Mesothelial cell of epicardium (in vitro differentiated cells): ENCODE measurements around the gene TCOF1. TPM values are rescaled to one million over a fixed set of nuclear protein-coding genes. Genes with fewer than 3 reads are reported as not detected.

Source experiments
- DNase-seq, 2 experiments: peaks; one replicate each; pipeline ENCODE4 v3.0.0; 2021; ENCODE audit warnings: low spot score in 2 of 2; ENCODE audit not compliant: unreplicated experiment in 2 of 2
- H3K27ac Mint-ChIP-seq: 2 replicates; pipeline ENCODE4 v1.8.0; 2021; ENCODE audit warnings: mixed read lengths
- H3K27me3 Mint-ChIP-seq: 2 replicates; pipeline ENCODE4 v1.8.0; 2021; ENCODE audit warnings: low read depth, mixed read lengths
- H3K36me3 Mint-ChIP-seq: 2 replicates; pipeline ENCODE4 v1.8.0; 2021; ENCODE audit warnings: mixed read lengths
- H3K4me1 Mint-ChIP-seq: 2 replicates; pipeline ENCODE4 v1.8.0; 2021; ENCODE audit warnings: mixed read lengths
- H3K4me3 Mint-ChIP-seq: 2 replicates; pipeline ENCODE4 v1.8.0; 2021; ENCODE audit warnings: mild to moderate bottlenecking, moderate library complexity, mixed read lengths
- H3K9me3 Mint-ChIP-seq: 2 replicates; pipeline ENCODE4 v1.8.0; 2021; ENCODE audit warnings: mixed read lengths
- total RNA-seq: library from RNA; stranded (reverse); gene quantifications from 3 replicates; pipeline ENCODE4 v1.2.1, GENCODE V29; 2021
- TF ChIP-seq, protein P1 (sequence below): fragments of 200-600 bp; sonication (generic); IDR thresholded peaks from one replicate; pipeline ENCODE4 v1.5.0; 2021; ENCODE audit warnings: antibody characterized with exemption; ENCODE audit not compliant: unreplicated experiment

Gene TCOF1
- total RNA-seq, 1 donor from 2014 or later: 58.8 TPM

- TF ChIP-seq, protein P1, sequence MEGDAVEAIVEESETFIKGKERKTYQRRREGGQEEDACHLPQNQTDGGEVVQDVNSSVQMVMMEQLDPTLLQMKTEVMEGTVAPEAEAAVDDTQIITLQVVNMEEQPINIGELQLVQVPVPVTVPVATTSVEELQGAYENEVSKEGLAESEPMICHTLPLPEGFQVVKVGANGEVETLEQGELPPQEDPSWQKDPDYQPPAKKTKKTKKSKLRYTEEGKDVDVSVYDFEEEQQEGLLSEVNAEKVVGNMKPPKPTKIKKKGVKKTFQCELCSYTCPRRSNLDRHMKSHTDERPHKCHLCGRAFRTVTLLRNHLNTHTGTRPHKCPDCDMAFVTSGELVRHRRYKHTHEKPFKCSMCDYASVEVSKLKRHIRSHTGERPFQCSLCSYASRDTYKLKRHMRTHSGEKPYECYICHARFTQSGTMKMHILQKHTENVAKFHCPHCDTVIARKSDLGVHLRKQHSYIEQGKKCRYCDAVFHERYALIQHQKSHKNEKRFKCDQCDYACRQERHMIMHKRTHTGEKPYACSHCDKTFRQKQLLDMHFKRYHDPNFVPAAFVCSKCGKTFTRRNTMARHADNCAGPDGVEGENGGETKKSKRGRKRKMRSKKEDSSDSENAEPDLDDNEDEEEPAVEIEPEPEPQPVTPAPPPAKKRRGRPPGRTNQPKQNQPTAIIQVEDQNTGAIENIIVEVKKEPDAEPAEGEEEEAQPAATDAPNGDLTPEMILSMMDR: no peak
- H3K36me3 Mint-ChIP-seq: no peaks in the 10 kb centered on the region
Measured at GRCh38 chr5:150340614-150341255, 16.8 kb upstream of the TCOF1 start.

DNA sequence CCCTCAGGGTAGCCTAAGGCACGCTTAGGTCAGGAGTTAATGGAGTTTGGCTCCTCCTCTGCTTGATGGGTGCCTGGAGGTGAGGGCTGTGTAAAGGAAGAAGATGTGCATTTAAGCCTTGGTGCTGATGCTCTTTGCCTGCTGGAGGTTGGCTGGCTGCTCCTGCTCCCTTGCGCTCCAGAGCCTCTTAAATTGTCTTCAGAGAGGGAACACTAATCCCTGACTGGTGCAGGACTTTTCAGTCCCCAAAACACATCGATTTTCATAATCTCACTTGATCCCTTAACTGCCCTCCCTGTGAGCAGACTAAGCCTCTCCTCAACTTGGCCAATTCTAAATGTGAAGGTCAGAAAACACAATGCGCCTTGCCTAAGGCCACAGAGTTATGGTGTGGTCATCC, 16.2 kb upstream of the TCOF1 start:
- Mint-ChIP-seq H3K36me3 (no peaks in the 10 kb centered on the region), H3K4me3 (no peak overlapping the region), H3K27ac (no peak overlapping the region), H3K9me3 (no peaks in the 10 kb centered on the region), H3K4me1 (peaks cover 11% of the 10 kb centered on the region), H3K27me3 (no peaks in the 10 kb centered on the region)
- TF ChIP-seq, protein P1: no peak
- no peak for DNase-seq

More at GRCh38 chr5:150340614-150341255, 16.8 kb upstream of the TCOF1 start:
- no peak overlapping the region for H3K4me3 Mint-ChIP-seq
- H3K27me3 Mint-ChIP-seq: no peaks in the 10 kb centered on the region
- H3K27ac Mint-ChIP-seq: no peak overlapping the region
- H3K4me1 Mint-ChIP-seq: peaks cover 10% of the 10 kb centered on the region
- no peaks in the 10 kb centered on the region for H3K9me3 Mint-ChIP-seq
- DNase-seq: no peak

DNA sequence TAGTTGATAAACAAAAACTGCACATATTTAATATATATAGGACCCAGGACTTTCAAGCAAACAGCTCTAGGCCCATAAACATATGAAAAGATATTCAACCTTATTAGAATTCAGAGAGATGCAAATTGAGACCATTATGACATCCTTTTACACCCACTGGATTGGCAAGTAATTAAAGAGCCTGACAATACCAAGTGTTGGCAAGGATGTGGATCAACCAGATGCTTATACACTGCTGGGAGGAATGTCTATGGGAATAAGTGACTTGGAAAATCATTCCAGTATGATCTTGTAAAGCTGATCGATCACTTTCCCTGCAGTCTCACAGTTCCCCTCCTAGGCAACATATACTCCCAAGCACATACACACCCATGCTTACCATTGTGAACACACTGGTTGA, 15.5 kb upstream of the TCOF1 start:
- TF ChIP-seq, protein P1: no peak
- DNase-seq: no peak
- no peaks in the 10 kb centered on the region for H3K36me3 Mint-ChIP-seq
- H3K27ac Mint-ChIP-seq: no peak overlapping the region
- H3K4me1 Mint-ChIP-seq: peaks cover 11% of the 10 kb centered on the region
- no peaks in the 10 kb centered on the region for H3K27me3 Mint-ChIP-seq
- no peak overlapping the region for H3K4me3 Mint-ChIP-seq
- H3K9me3 Mint-ChIP-seq: no peaks in the 10 kb centered on the region

DNA sequence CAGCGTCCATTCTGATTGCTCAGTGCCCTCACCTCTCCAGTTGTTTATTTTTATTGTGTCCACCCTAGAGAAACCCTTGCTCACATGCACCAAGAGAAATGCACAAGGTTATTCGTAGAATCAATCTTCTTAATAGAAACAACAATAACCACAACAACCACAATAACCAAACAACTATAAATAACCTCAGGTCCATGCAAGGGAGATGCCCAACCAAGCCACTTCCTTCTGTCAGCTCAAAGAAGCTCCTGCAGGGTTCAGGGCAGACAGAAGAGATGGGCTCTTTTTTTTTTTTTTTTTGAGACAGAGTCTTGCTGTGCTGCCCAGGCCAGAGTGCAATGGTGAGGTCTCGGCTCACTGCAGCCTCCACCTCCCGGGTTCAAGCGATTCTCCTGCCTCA, 14.9 kb upstream of the TCOF1 start:
- no peaks in the 10 kb centered on the region for H3K27me3 Mint-ChIP-seq
- H3K36me3 Mint-ChIP-seq: no peaks in the 10 kb centered on the region
- no peak overlapping the region for H3K4me3 Mint-ChIP-seq
- no peaks in the 10 kb centered on the region for H3K9me3 Mint-ChIP-seq
- DNase-seq: no peak
- peaks cover 11% of the 10 kb centered on the region for H3K4me1 Mint-ChIP-seq
- TF ChIP-seq, protein P1: no peak
- no peak overlapping the region for H3K27ac Mint-ChIP-seq

GRCh38 chr5:150343994-150344631, 13.4 kb upstream of the TCOF1 start:
- H3K9me3 Mint-ChIP-seq: no peaks in the 10 kb centered on the region
- peaks cover 10% of the 10 kb centered on the region for H3K4me1 Mint-ChIP-seq
- no peak for DNase-seq
- H3K36me3 Mint-ChIP-seq: no peaks in the 10 kb centered on the region
- H3K4me3 Mint-ChIP-seq: no peak overlapping the region
- H3K27me3 Mint-ChIP-seq: no peaks in the 10 kb centered on the region
- H3K27ac Mint-ChIP-seq: no peak overlapping the region
- TF ChIP-seq, protein P1: no peak
